ENCODE results near the gene PLCB1. TPM values are rescaled to one million over a fixed set of nuclear protein-coding genes. Genes with fewer than 3 reads are reported as not detected.
A peak's percentile ranks its signal among the peaks of the same experiment; 100 is the strongest.

PLCB1 gene
- total RNA-seq, 2 donors from 2014 or later: 12.3 to 13.4 TPM

DNA sequence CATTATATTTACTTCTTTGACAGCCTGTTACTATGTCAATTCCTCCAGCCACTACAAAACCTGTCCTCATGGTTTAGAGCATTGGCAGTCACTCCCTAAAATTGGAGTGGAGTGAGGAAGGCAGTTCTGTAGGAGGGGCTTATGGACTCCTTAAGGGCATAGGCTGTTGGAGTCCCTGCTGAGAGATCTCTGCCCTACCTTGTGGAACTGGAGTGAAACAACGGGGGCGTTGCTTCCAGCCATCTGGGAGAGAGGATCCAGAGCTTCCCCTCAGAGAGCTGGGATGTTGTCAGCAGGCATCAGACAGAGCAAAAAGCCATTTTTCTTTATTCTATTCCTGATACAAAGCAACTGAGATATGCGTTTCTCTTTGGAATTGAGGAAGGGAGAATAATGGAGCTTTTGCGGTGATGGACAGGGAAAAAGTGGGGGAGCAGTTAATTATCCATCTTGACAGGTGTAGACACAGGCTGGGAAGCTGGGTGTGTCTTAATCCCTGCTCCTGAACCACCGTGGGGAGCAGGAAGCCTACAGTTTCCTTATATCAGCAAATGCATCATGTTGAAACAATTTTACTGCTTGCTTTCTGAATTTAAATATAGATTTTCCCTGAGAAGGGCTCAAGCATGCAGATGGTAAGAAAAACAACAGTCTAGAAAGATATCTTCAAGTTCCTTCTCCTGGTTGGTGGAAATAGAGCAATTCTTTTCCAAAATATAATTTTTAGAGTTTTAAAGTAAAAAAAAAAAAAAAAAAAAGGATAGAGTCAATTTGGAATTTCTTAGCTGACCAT, 402.5 kb downstream of the PLCB1 start:
- H3K27ac Mint-ChIP-seq: no peak overlapping the region

DNA sequence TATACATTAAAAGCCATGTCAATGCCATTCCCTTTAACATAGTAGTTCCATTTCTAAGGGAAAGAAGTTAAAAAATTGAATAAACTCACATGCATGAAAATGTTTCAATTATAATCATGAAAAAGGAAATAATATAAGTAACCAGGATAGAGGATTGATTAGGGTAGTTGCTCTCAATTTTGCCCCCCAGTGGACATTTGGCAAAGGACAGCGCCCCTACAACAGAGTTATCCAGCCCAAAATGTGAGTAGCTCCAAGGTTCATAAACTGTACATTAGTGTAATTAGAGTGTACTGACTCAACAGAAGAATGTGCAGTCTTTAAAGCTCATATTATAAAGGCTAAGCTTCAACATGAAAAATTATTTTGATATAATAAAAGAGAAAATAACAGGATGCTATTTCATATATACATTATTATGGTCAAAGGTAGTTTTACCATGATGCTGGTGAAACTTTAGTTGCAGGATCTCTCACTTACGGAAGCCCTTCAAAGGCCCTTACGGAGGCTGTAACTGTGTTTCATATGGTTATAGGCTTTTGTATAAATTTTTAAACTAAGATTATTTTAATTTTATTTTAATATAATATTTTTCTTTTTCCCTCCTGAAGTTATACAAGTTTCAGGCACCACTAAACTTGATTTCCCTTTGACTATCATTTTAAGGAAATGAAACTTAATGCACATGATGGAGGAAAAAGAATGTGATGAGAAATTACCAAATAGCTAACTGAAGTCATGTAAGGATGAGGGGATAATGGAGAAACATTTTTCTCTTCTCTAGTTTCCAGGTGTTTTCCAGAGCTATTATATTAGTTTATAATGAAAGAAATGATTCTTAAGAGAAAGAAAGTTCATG, 403.6 kb downstream of the PLCB1 start:
- no peak for DNase-seq (ENCODE audit: low spot score)
- H3K36me3 Mint-ChIP-seq: no peaks in the 10 kb centered on the region
- no peak overlapping the region for H3K27ac Mint-ChIP-seq
- H3K27me3 Mint-ChIP-seq: no peaks in the 10 kb centered on the region
- H3K4me3 Mint-ChIP-seq: no peak overlapping the region
- peaks cover 6 to 10% of the 10 kb centered on the region in 2 donors for H3K4me1 Mint-ChIP-seq (ENCODE audit: low read depth in 2 of 2)
- H3K9me3 Mint-ChIP-seq: no peaks in the 10 kb centered on the region
- no peak for ATAC-seq

More for the DNA sequence above, 402.5 kb downstream of the PLCB1 start:
- no peak overlapping the region for H3K4me3 Mint-ChIP-seq
- H3K36me3 Mint-ChIP-seq: no peaks in the 10 kb centered on the region
- peaks cover 6 to 8% of the 10 kb centered on the region in 2 donors for H3K4me1 Mint-ChIP-seq (ENCODE audit: low read depth in 2 of 2)
- no peaks in the 10 kb centered on the region for H3K27me3 Mint-ChIP-seq
- DNase-seq (ENCODE audit: low spot score) (no peak), ATAC-seq (no peak)
- no peaks in the 10 kb centered on the region for H3K9me3 Mint-ChIP-seq

DNA sequence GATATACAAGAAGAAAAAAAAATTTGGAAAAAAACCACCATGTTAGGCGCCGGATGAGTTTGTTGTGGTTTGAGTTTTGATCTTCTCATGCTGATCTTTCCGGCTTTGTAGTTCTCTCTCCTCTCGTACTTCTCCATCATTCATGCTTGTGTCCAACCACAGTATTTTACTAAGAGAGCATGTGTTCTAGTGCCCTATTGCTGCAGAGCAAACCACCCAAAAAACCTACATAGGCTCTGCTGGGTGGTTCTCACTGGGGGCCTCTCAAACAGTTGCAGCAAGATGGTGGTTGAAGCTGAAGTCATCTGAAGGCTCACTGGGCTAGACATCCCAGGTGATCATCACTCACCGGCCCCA, 404.2 kb downstream of the PLCB1 start:
- DNase-seq (ENCODE audit: low spot score): no peak
- ATAC-seq: no peak
- Mint-ChIP-seq H3K27ac (no peak overlapping the region), H3K9me3 (no peaks in the 10 kb centered on the region), H3K36me3 (no peaks in the 10 kb centered on the region), H3K27me3 (no peaks in the 10 kb centered on the region), H3K4me1 (ENCODE audit: low read depth in 2 of 2) (peaks cover 8 to 10% of the 10 kb centered on the region in 2 donors), H3K4me3 (no peak overlapping the region)

DNA sequence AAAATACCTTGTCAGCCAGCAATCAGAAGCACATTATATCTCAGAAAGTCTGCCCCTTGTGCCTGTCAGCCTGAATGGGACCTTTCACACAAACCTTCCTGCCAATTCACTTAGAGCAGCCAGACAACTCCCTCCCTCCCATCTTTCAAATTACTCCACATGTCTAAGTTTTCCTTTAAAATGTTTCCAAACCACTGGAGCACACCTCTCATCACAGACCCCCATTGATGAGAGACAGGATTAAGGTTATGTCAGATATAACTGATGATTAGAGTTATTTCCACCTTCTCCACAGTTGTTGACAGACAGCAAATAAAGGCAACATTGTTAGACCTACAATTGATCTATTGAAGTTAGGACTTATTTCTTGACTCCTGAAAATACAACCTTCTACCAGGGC, 408.4 kb downstream of the PLCB1 start:
- H3K27me3 Mint-ChIP-seq: no peaks in the 10 kb centered on the region
- no peak overlapping the region for H3K27ac Mint-ChIP-seq
- no peak overlapping the region for H3K4me3 Mint-ChIP-seq
- DNase-seq (ENCODE audit: low spot score) (no peak), ATAC-seq (no peak)
- H3K36me3 Mint-ChIP-seq: no peaks in the 10 kb centered on the region
- H3K4me1 Mint-ChIP-seq (ENCODE audit: low read depth in 2 of 2): peaks cover 2 to 4% of the 10 kb centered on the region in 2 donors
- no peaks in the 10 kb centered on the region for H3K9me3 Mint-ChIP-seq

DNA sequence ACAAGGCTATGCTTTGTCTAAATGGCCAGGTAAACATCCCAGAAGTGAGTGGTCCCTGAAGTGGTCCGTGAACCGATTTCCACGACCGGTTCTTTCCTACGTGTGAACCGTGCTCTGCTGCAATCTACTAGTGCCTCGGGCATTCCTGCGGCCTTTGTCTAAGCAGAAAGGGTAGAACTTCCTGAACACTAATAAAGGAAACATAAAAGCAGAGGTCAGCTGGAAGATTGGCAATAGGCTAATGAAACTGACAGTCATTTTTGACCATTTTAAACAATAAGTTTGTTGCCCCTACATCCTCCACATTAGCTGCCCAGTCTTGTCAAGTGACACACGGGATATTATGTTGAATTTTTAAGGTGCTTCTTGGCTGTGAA, 410.0 kb downstream of the PLCB1 start:
- Mint-ChIP-seq H3K9me3 (no peaks in the 10 kb centered on the region), H3K4me3 (no peak overlapping the region), H3K36me3 (no peaks in the 10 kb centered on the region), H3K27ac (no peak overlapping the region), H3K27me3 (no peaks in the 10 kb centered on the region), H3K4me1 (ENCODE audit: low read depth in 2 of 2) (peaks cover 2 to 4% of the 10 kb centered on the region in 2 donors)
- DNase-seq (ENCODE audit: low spot score) (no peak), ATAC-seq (no peak)

DNA sequence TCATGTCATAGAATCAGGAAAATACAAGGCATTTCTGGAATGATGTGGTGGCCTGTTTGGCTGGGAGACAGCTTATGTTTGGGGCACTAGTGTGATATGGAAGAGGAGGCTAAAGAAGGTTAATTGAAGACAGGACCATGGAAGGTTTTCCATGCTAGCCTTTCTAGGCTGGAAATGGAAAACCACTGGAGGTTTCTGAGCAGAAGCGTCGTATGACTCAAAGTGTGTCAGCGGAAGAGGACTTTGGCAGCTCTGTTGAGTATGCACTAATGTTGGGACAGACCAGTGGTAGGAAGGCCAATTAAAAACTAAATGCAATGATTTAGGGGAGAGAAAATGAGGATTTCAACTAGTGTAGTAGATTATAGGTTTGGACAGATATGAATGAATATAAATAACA, 413.1 kb downstream of the PLCB1 start:
- Mint-ChIP-seq H3K4me3 (no peak overlapping the region), H3K4me1 (ENCODE audit: low read depth in 2 of 2) (peaks cover 4 to 8% of the 10 kb centered on the region in 2 donors), H3K27ac (no peak overlapping the region), H3K27me3 (no peaks in the 10 kb centered on the region), H3K9me3 (no peaks in the 10 kb centered on the region), H3K36me3 (no peaks in the 10 kb centered on the region)
- ATAC-seq: no peak
- DNase-seq (ENCODE audit: low spot score): no peak

DNA sequence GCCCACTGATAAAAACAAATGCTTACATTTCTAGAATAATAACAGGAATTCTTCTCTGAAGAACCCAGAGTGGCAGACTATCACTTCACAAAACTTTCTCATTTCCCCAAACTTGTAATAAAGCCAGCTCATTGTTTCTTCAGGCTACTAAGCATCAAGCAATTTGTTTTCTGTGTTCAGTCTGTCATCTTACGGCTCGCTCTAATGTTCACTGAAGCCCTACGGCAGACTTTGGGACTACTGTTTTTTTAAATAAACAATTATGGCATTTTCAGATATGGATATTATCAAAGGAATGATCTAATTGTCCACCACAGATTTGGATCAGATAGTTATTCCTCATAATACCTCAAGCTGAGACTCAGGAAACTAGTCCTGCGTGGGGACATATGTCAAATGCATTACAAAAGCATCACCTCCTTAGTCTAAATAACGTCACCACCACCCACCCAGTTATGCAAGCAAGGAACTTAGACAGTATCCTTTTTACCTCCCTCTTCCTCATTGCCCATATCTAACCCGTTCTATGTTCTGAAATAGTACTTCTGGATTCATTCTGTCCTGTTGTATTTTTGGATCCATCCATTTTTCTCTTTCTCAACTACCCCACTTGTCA, 415.1 kb downstream of the PLCB1 start:
- no peak overlapping the region for H3K27ac Mint-ChIP-seq
- H3K4me3 Mint-ChIP-seq: no peak overlapping the region
- H3K36me3 Mint-ChIP-seq: no peaks in the 10 kb centered on the region
- no peaks in the 10 kb centered on the region for H3K27me3 Mint-ChIP-seq
- ATAC-seq (no peak), DNase-seq (ENCODE audit: low spot score) (no peak)
- peaks cover 0 to 7% of the 10 kb centered on the region in 2 donors for H3K4me1 Mint-ChIP-seq (ENCODE audit: low read depth in 2 of 2)
- H3K9me3 Mint-ChIP-seq: no peaks in the 10 kb centered on the region

DNA sequence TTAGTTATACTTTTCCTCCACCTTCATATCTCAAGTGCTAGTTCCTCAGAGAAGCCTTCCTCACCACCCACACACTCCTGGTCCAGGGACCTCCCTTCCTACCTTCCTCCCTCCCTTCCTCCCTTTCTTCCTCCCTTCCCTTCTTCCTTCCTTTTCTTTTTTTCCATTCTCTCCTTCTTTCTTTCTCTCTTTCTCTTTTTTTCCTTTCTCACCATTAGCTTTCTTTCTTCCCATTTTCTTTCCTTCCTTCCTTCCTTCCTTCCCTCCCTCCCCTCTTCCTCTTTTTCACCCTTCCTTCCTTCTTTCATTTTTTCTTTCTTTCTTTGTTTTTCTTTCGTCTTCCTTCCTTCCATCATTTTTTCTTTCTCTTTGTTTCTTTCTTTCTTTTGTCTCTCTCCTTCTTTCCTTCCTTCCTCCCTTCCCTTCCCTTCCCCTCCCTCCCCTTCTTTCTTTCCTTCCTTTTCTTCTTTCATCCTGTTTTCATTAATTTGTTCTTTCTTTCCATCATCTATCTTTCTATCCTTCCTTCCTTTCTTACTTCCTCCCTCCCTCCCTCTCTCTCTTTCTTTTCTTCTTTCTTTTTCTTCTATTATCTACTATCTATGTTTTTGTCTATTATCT, 416.0 kb downstream of the PLCB1 start:
- ATAC-seq: no peak
- Mint-ChIP-seq H3K4me1 (ENCODE audit: low read depth in 2 of 2) (peaks cover 0 to 7% of the 10 kb centered on the region in 2 donors), H3K27ac (peak overlapping the region in 1 of 2 donors; percentile 71), H3K4me3 (no peak overlapping the region), H3K36me3 (no peaks in the 10 kb centered on the region), H3K27me3 (no peaks in the 10 kb centered on the region), H3K9me3 (no peaks in the 10 kb centered on the region)
- no peak for DNase-seq (ENCODE audit: low spot score)

DNA sequence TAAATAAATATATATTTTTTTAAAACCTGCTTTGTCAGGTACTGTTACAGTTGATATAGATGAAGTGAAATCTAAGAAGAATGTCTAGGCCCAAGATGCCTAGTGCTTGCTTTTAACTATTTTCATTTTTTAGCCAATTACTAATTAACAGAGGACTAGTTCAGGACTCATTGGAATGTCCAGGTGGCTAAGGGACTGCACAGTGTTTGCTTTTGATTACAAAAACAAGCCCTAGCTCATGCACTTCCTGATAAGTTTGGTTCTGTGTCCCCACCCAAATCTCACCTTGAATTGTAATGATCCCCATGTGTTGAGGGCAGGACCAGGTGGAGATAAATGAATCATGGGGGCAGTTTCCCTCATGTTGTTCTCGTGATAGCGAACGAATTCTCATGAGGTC, 417.1 kb downstream of the PLCB1 start:
- no peaks in the 10 kb centered on the region for H3K36me3 Mint-ChIP-seq
- ATAC-seq: no peak
- no peaks in the 10 kb centered on the region for H3K27me3 Mint-ChIP-seq
- no peak overlapping the region for H3K27ac Mint-ChIP-seq
- DNase-seq (ENCODE audit: low spot score): no peak
- H3K9me3 Mint-ChIP-seq: no peaks in the 10 kb centered on the region
- peaks cover 0 to 7% of the 10 kb centered on the region in 2 donors for H3K4me1 Mint-ChIP-seq (ENCODE audit: low read depth in 2 of 2)
- no peak overlapping the region for H3K4me3 Mint-ChIP-seq

DNA sequence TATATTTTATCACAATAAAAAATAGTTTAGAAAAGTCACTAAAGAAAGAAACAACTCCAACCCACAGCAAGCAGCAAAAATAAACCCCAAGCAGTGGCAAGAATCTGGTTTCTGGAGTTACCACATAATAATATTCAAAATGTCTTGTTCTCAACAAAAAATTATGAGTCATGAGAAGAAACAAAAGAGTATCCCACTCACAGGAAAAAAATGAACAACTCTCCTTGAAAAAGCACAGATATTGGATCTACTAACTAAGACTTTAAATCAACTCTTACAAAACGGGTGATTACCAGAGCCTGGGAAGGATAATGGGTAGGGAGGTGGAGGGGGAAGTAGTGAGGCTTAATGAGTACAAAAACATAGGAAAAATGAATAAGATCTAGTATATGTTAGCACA, 425.6 kb downstream of the PLCB1 start:
- Mint-ChIP-seq H3K36me3 (peaks cover 14% of the 10 kb centered on the region), H3K27me3 (no peaks in the 10 kb centered on the region), H3K4me1 (ENCODE audit: low read depth in 2 of 2) (peaks cover 0 to 7% of the 10 kb centered on the region in 2 donors), H3K9me3 (peaks cover 8% of the 10 kb centered on the region), H3K27ac (no peak overlapping the region), H3K4me3 (no peak overlapping the region)
- ATAC-seq (no peak), DNase-seq (ENCODE audit: low spot score) (no peak)

DNA sequence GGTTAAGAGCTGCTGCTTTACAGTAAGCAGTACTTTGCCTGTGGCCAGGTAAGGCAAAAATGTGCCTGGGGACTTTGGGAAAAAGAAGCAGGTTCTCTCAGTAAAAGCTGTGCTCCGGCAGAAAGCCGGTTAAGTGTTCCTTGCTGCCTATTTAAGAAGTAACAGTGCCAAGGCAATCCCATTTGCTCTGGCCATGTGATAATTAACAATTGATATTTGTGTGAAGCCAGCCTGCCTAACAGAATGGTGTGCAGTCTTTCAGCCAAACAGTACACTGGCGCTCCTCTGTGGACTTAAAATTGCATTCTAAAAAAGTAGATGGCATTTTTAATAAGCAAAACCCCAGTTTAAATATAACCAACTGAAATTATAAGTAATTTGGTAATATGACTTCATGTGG, 430.3 kb downstream of the PLCB1 start:
- no peaks in the 10 kb centered on the region for H3K27me3 Mint-ChIP-seq
- no peak overlapping the region for H3K27ac Mint-ChIP-seq
- H3K4me3 Mint-ChIP-seq: no peak overlapping the region
- no peak for DNase-seq (ENCODE audit: low spot score)
- no peaks in the 10 kb centered on the region for H3K4me1 Mint-ChIP-seq (ENCODE audit: low read depth in 2 of 2)
- peaks cover 6% of the 10 kb centered on the region for H3K9me3 Mint-ChIP-seq
- H3K36me3 Mint-ChIP-seq: peaks cover 5% of the 10 kb centered on the region
- ATAC-seq: no peak

DNA sequence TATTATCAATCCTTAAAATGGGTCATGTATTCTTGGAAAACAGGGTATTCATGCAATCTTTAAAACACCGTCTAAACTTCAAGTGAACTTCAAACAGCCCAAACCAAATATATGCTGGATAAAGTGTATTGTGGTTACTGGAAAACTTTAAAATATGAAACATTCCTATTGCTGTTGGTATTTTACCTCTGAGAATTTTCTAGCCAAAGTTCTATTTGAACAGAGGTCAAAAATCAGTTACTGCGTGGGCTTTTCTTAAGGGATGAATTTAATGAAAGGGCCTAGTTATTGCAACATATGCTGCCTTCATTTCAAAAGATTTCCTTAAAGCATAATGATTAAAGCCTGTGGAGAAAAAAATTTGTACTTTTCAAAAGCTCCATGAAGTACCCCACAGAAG, 436.0 kb downstream of the PLCB1 start:
- Mint-ChIP-seq H3K36me3 (no peaks in the 10 kb centered on the region), H3K4me1 (ENCODE audit: low read depth in 2 of 2) (peaks cover 0 to 6% of the 10 kb centered on the region in 2 donors), H3K4me3 (no peak overlapping the region), H3K27me3 (no peaks in the 10 kb centered on the region), H3K27ac (no peak overlapping the region), H3K9me3 (peaks cover 6% of the 10 kb centered on the region)
- DNase-seq (ENCODE audit: low spot score) (no peak), ATAC-seq (no peak)

DNA sequence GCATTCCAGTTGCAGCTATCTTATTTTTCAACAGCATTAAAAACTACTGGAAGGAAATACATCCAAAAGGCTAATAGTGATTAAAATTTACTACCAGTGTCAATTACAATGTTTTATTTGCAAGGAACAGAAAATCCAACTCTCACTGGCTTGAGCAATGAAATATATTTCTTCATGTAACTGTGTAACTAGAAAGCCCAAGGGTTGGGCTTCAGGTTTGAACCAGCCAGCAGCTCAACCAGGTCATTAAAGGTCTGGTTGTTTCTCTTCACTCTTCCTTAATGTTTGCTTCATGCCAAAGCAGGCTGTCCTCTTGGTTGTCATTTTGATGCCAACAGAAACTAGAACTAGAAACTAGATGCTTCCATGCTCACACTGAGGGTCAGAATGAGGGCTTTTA, 437.7 kb downstream of the PLCB1 start:
- H3K4me3 Mint-ChIP-seq: no peak overlapping the region
- H3K4me1 Mint-ChIP-seq (ENCODE audit: low read depth in 2 of 2): peaks cover 0 to 6% of the 10 kb centered on the region in 2 donors
- no peak for ATAC-seq
- no peak overlapping the region for H3K27ac Mint-ChIP-seq
- DNase-seq (ENCODE audit: low spot score): no peak
- no peaks in the 10 kb centered on the region for H3K36me3 Mint-ChIP-seq
- H3K9me3 Mint-ChIP-seq: no peaks in the 10 kb centered on the region
- H3K27me3 Mint-ChIP-seq: no peaks in the 10 kb centered on the region

DNA sequence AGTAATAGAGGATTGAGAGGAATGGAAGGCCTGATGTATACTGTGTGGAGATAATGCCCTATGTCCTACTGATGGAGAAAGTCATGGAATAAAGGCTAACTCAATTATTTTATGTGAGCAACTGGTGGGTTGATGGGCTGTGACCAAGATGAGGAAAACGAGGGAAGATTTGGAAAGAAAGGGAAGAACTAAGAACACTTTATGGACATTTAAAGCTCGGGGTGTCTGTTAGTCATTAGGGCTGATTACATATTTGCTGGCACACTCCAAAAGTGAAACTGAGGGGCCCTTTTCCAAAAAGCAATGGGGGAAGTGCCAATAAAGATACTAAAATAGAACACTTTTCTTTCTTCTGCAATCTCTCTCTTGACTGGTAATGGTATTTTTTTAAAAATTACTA, 439.5 kb downstream of the PLCB1 start:
- no peak for DNase-seq (ENCODE audit: low spot score)
- H3K4me3 Mint-ChIP-seq: no peak overlapping the region
- H3K27me3 Mint-ChIP-seq: no peaks in the 10 kb centered on the region
- H3K36me3 Mint-ChIP-seq: no peaks in the 10 kb centered on the region
- ATAC-seq: no peak
- H3K9me3 Mint-ChIP-seq: no peaks in the 10 kb centered on the region
- peaks cover 0 to 6% of the 10 kb centered on the region in 2 donors for H3K4me1 Mint-ChIP-seq (ENCODE audit: low read depth in 2 of 2)
- H3K27ac Mint-ChIP-seq: no peak overlapping the region

Data from natural killer cell treated with Interleukin-12 subunit alpha and Interleukin-12 subunit beta and Interleukin-15 and Interleukin-18, amount 100 ng/mL, for 72 hours (primary cell).